Stimulated activated CD8-positive, alpha-beta memory T cell treated with anti-CD3 and anti-CD28 coated beads, Interleukin-7, amount 100 ng/mL, for 48 hours (primary cell): Measurements from ENCODE around the gene OARD1.
"Not testable (repeated sequence)": the region's sequence is repeated elsewhere in the genome, so short reads cannot be mapped to it uniquely, and the experiment has no call there.

ENCODE experiments used
- DNase-seq, 2 donors: peaks; one replicate each; pipeline ENCODE4 v3.0.0-alpha.2; 2020; ENCODE audit warnings: low read depth in 1 of 2; ENCODE audit errors: extremely low read depth in 1 of 2

Gene OARD1

GRCh38 chr6:41028561-41029412, 43.4 kb downstream of the OARD1 start:
- DNase-seq: no peak

- DNase-seq: peak; percentile 44 to 47
These were observed 44.2 kb downstream of the OARD1 start for GRCh38 chr6:41027799-41028560.

GRCh38 chr6:41027241-41027640, 44.9 kb downstream of the OARD1 start:
- DNase-seq: no peak

GRCh38 chr6:41025966-41026530, 46.1 kb downstream of the OARD1 start:
- no peak for DNase-seq

GRCh38 chr6:41023114-41023513, 49.0 kb downstream of the OARD1 start:
- no peak for DNase-seq

GRCh38 chr6:41022294-41022693, 49.9 kb downstream of the OARD1 start:
- no peak for DNase-seq

GRCh38 chr6:41021832-41022231, 50.3 kb downstream of the OARD1 start:
- no peak for DNase-seq

- DNase-seq: no peak
These were observed 54.5 kb downstream of the OARD1 start for GRCh38 chr6:41017663-41018062.

- DNase-seq: not testable (repeated sequence)
These were observed 56.3 kb downstream of the OARD1 start for GRCh38 chr6:41015860-41016259.

GRCh38 chr6:41014780-41015179, 57.4 kb downstream of the OARD1 start:
- no peak for DNase-seq
